ENCODE measurements around the gene TEAD2. TPM values are rescaled to one million over a fixed set of nuclear protein-coding genes. Genes with fewer than 3 reads are reported as not detected.

Gene TEAD2
- total and polyA plus RNA-seq, 5 donors: 46.4 to 53.5 (median 53.2) TPM

DNA sequence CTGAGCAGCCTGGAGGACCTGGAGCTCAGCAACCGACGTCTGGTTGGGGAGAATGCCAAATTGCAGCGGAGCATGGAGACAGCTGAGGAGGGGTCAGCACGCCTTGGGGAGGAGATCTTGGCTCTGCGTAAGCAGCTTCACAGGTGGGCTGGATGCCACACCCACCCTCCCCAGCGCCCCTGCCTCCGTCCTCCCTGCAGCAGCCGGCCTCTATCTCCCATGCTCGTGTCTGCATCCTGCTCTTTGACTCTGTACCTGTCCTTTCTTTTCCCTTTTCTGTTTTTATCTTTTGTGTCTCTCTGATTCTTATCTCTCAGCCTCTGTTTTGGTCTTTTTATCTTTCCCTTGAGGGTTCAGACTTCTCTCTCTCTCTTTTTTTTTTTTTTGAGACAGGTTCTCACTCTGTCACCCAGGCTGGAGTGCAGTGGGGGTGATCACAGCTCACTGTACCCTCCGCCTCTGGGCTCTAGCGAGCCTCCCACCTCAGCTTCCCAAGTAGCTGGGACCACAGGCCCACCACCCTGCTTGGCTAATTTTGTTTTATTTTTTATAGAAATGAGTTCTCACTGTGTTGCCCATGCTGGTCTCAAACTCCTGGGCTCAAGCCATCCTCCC lies 35.9 kb upstream of the TEAD2 start:
- DNase-seq (no peak), ATAC-seq (no peak)
- Histone ChIP-seq H3K27me3 (ENCODE audit: control insufficient read depth, insufficient read depth) (no peaks in the 10 kb centered on the region), H3K4me1 (ENCODE audit: control insufficient read depth, insufficient read depth, low read length) (no peaks in the 10 kb centered on the region), H3K9me3 (ENCODE audit: control insufficient read depth, low read length) (no peaks in the 10 kb centered on the region), H3K27ac (ENCODE audit: low read length) (no peak overlapping the region), H3K4me3 (ENCODE audit: low read length) (no peak overlapping the region)
- 67% methylated on average over 11 of the region's 11 CpGs for WGBS
- intact Hi-C loops (cut with DNase I): loop anchor here in 1 of 4 donors (5.0 kb wide), 1 partner anchor 39 kb away; no protein-coding TSS in a partner anchor

DNA sequence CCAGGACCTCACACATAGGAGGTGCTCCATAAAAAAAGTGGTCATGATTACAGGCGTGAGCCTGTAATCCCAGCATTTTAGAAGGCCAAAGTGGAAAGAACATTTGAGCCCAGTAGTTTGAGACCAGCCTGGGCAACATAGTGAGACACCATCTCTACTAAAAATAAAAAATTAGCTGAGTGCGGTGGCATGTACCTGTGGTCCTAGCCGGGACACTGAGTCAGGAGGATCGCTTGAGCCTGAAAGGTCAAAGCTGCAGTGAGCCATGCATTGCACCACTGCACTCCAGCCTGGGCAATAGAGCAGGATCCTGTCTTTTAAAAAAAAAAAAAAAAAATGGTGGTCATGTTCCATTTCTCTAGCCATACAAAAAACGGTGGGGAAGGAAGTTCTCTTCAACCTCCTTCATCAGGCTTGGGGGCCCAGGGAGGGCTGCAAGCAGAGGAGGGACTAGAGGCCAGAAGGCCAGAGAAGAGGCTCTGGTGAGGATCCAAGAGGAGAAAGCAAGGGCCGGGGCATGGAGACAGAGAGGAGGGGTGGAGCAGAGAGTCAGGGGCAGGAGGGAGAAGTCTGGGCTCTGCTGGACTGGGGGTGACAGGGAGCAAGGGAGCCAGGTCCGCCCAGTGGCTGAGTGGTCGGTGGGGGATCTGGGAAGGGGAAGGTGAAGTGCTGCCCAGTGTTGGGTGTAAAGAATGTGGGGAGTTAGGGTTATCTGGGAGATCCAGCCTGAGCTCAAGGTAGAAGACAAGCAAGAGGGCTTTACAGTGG lies 34.7 kb upstream of the TEAD2 start:
- WGBS: 75% methylated on average over 8 of the region's 8 CpGs
- Histone ChIP-seq H3K4me1 (ENCODE audit: control insufficient read depth, insufficient read depth, low read length) (no peaks in the 10 kb centered on the region), H3K4me3 (ENCODE audit: low read length) (no peak overlapping the region), H3K9me3 (ENCODE audit: control insufficient read depth, low read length) (no peaks in the 10 kb centered on the region), H3K27ac (ENCODE audit: low read length) (no peak overlapping the region), H3K27me3 (ENCODE audit: control insufficient read depth, insufficient read depth) (no peaks in the 10 kb centered on the region)
- no peak for ATAC-seq
- no peak for DNase-seq
- intact Hi-C loops (cut with DNase I): loop anchor here in 1 of 4 donors (5.0 kb wide), 1 partner anchor 40 kb away; no protein-coding TSS in a partner anchor

- H3K9me3 ChIP-seq (ENCODE audit: control insufficient read depth, low read length): no peaks in the 10 kb centered on the region
- WGBS: 72% methylated on average over 15 of the region's 15 CpGs
- no peaks in the 10 kb centered on the region for H3K4me1 ChIP-seq (ENCODE audit: control insufficient read depth, insufficient read depth, low read length)
- ATAC-seq (no peak), DNase-seq (peak in 1 of 3 donors; percentile 37)
- intact Hi-C loops (cut with DNase I): loop anchor here in 1 of 4 donors (5.0 kb wide), 1 partner anchor 42 kb away; no protein-coding TSS in a partner anchor
- no peaks in the 10 kb centered on the region for H3K27me3 ChIP-seq (ENCODE audit: control insufficient read depth, insufficient read depth)
- no peak overlapping the region for H3K4me3 ChIP-seq (ENCODE audit: low read length)
- no peak overlapping the region for H3K27ac ChIP-seq (ENCODE audit: low read length)
These were observed 33.6 kb upstream of the TEAD2 start for GRCh38 chr19:49395581-49396407.

DNA sequence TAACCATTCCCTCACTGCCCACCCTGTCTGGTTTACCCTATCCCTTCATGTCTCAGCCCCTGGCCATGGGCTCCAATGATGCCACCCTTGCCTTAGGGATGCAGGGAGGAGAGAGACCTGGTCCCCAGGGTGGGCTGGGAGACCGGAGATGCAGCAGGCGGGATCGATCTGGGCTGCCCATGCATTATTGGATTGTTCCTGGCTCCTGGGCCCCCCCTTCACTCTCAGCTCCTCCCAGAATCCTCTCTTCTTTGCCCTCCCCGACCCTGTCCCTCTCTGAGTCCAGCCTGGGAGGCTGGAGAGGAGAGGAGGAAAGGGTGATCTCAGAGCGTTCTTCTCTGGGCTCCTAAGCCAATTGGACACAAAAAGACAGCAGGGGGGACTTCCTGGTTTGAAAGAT lies 31.7 kb upstream of the TEAD2 start:
- no peaks in the 10 kb centered on the region for H3K27me3 ChIP-seq (ENCODE audit: control insufficient read depth, insufficient read depth)
- no peaks in the 10 kb centered on the region for H3K9me3 ChIP-seq (ENCODE audit: control insufficient read depth, low read length)
- H3K4me3 ChIP-seq (ENCODE audit: low read length): no peak overlapping the region
- no peak for ATAC-seq
- no peak overlapping the region for H3K27ac ChIP-seq (ENCODE audit: low read length)
- no peak for DNase-seq
- 57% methylated on average over 5 of the region's 5 CpGs for WGBS
- intact Hi-C loops (cut with DNase I): loop anchor here in 2 of 4 donors (5.0 kb wide), 2 partner anchors 33 to 48 kb away; partner anchors contain the start of genes SLC17A7 (in 2 of the 2) and GFY (in 1 of the 2)
- H3K4me1 ChIP-seq (ENCODE audit: control insufficient read depth, insufficient read depth, low read length): no peaks in the 10 kb centered on the region

- no peaks in the 10 kb centered on the region for H3K4me1 ChIP-seq (ENCODE audit: control insufficient read depth, insufficient read depth, low read length)
- DNase-seq (peak; percentile 78 to 89 (median 89)), ATAC-seq (peak; percentile 80 to 83)
- H3K4me3 ChIP-seq (ENCODE audit: low read length): no peak overlapping the region
- no peaks in the 10 kb centered on the region for H3K9me3 ChIP-seq (ENCODE audit: control insufficient read depth, low read length)
- H3K27ac ChIP-seq (ENCODE audit: low read length): no peak overlapping the region
- no peaks in the 10 kb centered on the region for H3K27me3 ChIP-seq (ENCODE audit: control insufficient read depth, insufficient read depth)
- intact Hi-C loops (cut with DNase I): loop anchor here in 3 of 4 donors (1.0 to 5.0 kb wide), 3 partner anchors 36 to 52 kb away; partner anchors contain the start of genes SLC17A7 (in 2 of the 3) and GFY (in 1 of the 3)
- 18% methylated on average over 13 of the region's 14 CpGs for WGBS
These were observed 29.6 kb upstream of the TEAD2 start for GRCh38 chr19:49391581-49392399.

DNA sequence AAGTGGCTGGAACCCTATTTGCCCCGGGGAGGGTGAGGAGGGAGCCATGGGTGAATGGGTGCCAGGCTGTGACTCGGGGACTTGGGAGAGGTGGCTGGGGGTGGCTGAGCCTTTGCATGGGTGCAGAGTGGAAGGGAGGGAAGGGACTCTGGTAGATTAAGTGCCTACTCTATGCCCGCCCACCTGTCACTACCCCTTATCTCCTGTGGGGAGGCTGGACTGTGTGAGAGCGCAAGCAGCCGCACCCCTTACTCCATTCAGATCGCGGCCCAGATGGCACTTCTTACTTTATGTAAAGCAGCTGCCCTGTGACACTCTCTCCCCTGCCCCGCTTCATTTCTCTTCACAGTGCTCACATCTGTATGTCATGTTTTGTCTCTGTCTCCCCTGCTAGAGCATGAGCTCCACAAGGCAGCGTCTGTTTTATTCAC lies 28.7 kb upstream of the TEAD2 start:
- Histone ChIP-seq H3K27ac (ENCODE audit: low read length) (no peak overlapping the region), H3K27me3 (ENCODE audit: control insufficient read depth, insufficient read depth) (no peaks in the 10 kb centered on the region)
- intact Hi-C loops (cut with DNase I): loop anchor here in 2 of 4 donors (5.0 kb wide), 2 partner anchors 36 to 51 kb away; partner anchors contain the start of genes SLC17A7 (in 2 of the 2) and GFY (in 1 of the 2)

DNA sequence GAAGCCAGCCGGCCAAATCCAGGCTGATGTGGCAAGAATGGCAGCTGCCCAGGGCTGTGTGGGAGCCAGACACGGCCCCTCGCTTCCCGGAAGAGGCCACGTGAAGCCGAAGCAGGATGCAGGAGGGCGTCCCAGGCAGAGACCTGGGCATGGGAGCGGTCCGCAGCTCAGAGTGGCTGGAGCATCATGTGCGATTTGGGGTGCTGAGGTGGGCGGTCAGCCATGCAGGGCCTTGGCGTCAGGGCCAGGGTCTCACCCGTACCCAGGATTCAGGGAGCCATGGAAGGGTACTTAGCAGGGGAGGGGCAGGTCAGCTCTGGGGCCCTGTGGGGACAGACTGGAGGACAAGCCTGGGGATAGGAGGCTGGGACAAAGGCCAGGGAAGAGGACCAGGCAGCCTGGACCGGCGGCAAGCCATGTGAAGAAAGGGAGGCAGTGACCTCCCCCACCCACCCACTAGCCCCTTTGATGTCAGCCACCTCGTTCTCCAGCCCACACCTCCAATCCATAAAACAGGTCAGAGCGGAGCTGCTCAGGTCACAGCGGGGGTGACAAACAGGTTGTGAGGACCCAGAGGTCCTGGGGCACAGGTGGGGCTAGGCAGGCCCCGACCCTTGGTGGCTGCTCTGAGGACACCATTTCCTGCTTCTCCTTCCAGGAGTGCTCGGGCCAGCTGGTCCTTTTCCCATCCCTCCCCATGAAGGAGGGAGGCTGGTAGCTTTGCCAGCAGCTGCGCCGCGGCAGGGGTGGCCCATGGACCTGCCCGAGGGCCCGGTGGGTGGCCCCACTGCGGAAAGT lies 28.1 kb upstream of the TEAD2 start:
- Histone ChIP-seq H3K4me3 (ENCODE audit: low read length) (no peak overlapping the region), H3K27me3 (ENCODE audit: control insufficient read depth, insufficient read depth) (no peaks in the 10 kb centered on the region), H3K27ac (ENCODE audit: low read length) (no peak overlapping the region), H3K4me1 (ENCODE audit: control insufficient read depth, insufficient read depth, low read length) (no peaks in the 10 kb centered on the region), H3K9me3 (ENCODE audit: control insufficient read depth, low read length) (no peaks in the 10 kb centered on the region)
- ATAC-seq (no peak), DNase-seq (no peak)
- intact Hi-C loops (cut with DNase I): loop anchor here in 2 of 4 donors (5.0 kb wide), 2 partner anchors 37 to 52 kb away; partner anchors contain the start of genes SLC17A7 (in 2 of the 2) and GFY (in 1 of the 2)
- WGBS: 59% methylated on average over 26 of the region's 26 CpGs

More for the DNA sequence above, 28.7 kb upstream of the TEAD2 start:
- peak in 1 of 2 donors; percentile 22 for ATAC-seq
- no peaks in the 10 kb centered on the region for H3K4me1 ChIP-seq (ENCODE audit: control insufficient read depth, insufficient read depth, low read length)
- no peak for DNase-seq
- WGBS: 41% methylated on average over 9 of the region's 9 CpGs
- no peaks in the 10 kb centered on the region for H3K9me3 ChIP-seq (ENCODE audit: control insufficient read depth, low read length)
- H3K4me3 ChIP-seq (ENCODE audit: low read length): no peak overlapping the region

- Histone ChIP-seq H3K4me3 (ENCODE audit: low read length) (no peak overlapping the region), H3K27me3 (ENCODE audit: control insufficient read depth, insufficient read depth) (no peaks in the 10 kb centered on the region), H3K27ac (ENCODE audit: low read length) (no peak overlapping the region), H3K4me1 (ENCODE audit: control insufficient read depth, insufficient read depth, low read length) (no peaks in the 10 kb centered on the region), H3K9me3 (ENCODE audit: control insufficient read depth, low read length) (no peaks in the 10 kb centered on the region)
- ATAC-seq (no peak), DNase-seq (no peak)
- intact Hi-C loops (cut with DNase I): no loop called here
- WGBS: 87% methylated on average over 20 of the region's 20 CpGs
These were observed 27.2 kb upstream of the TEAD2 start for GRCh38 chr19:49389406-49389805.

DNA sequence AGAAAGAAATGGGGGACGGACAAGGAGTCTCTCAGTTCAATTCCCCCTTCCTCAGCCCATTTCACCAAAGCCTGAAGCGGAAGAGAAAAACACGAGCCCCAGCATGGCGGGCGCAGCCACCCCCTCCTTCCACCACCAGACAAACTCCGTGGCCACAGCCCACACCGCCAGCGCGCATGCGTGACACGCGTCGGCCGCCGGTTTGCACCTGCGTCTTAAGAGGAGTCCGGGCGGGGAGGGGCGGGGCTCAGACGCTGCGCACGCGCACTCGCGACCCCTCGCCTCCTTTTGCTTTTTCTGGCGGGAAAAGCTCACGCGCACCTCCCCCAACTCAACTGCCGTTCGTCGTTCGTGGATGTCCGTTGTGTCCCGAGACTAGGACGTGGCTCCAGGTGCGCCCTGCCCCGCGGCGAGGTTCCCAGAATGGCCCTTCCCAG lies 25.7 kb upstream of the TEAD2 start, which contains the start of gene KASH5:
Gene KASH5 (plus strand): TSS at position 314 of the 437 bp plus-strand sequence. CDS start 2,635 bp downstream, outside the sequence.
- 55% methylated on average over 40 of the region's 40 CpGs for WGBS
- Histone ChIP-seq H3K9me3 (ENCODE audit: control insufficient read depth, low read length) (no peaks in the 10 kb centered on the region), H3K27ac (ENCODE audit: low read length) (no peak within 1 kb of the TSS), H3K4me1 (ENCODE audit: control insufficient read depth, insufficient read depth, low read length) (no peaks in the 10 kb centered on the region), H3K4me3 (ENCODE audit: low read length) (no peak within 1 kb of the TSS), H3K27me3 (ENCODE audit: control insufficient read depth, insufficient read depth) (no peaks in the 10 kb centered on the region)
- intact Hi-C loops (cut with DNase I): no loop called here
- peak; percentile 86 to 92 (median 90) for DNase-seq
- ATAC-seq: peak; percentile 62 to 67
